Loucy (cell line): ENCODE measurements around the gene SH3YL1.

Source experiments
- EZH2phosphoT487 ChIP-seq: fragments of 200-600 bp; IDR thresholded peaks from 2 replicates; pipeline ENCODE4 v1.6.1; 2018; ENCODE audit warnings: antibody characterized with exemption, mild to moderate bottlenecking, moderate library complexity, borderline replicate concordance
- TF ChIP-seq, protein P1 (sequence below): fragments of 200-600 bp; sonication (generic); conservative IDR thresholded peaks from 2 replicates; pipeline ENCODE4 v1.5.1; 2014; ENCODE audit warnings: mild to moderate bottlenecking, antibody characterized with exemption, low read length

DNA sequence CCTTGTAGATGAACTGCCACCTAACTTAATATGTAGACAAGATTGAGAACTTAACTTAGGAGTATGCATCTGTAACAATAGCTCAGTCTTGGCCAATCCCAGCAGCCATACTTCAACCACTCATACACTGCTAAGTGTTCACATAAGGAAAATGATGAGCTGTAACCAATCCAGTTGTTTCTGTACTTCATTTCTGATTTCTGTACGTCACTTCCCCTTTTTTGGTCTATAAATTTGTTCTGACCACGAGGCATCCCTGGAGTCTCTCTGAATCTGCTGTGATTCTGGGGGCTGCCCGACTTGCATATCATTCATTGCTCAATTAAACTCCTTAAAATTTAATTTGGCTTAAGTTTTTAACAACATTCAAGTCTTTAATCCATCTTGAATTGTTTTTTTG is 6.4 kb downstream of the SH3YL1 start:
- TF ChIP-seq, protein P1, sequence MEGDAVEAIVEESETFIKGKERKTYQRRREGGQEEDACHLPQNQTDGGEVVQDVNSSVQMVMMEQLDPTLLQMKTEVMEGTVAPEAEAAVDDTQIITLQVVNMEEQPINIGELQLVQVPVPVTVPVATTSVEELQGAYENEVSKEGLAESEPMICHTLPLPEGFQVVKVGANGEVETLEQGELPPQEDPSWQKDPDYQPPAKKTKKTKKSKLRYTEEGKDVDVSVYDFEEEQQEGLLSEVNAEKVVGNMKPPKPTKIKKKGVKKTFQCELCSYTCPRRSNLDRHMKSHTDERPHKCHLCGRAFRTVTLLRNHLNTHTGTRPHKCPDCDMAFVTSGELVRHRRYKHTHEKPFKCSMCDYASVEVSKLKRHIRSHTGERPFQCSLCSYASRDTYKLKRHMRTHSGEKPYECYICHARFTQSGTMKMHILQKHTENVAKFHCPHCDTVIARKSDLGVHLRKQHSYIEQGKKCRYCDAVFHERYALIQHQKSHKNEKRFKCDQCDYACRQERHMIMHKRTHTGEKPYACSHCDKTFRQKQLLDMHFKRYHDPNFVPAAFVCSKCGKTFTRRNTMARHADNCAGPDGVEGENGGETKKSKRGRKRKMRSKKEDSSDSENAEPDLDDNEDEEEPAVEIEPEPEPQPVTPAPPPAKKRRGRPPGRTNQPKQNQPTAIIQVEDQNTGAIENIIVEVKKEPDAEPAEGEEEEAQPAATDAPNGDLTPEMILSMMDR: no peak
- TF ChIP-seq EZH2phosphoT487: no peak
